Neutrophil (primary cell): Measurements from ENCODE around the gene CILP2.

Source experiments
- H3K27ac ChIP-seq: fragments of 200-600 bp; sonication (generic); 2 replicates; pipeline ENCODE4 v1.5.1; 2016; ENCODE audit warnings: mild to moderate bottlenecking, moderate library complexity
- H3K27me3 ChIP-seq: fragments of 200-600 bp; sonication (generic); 2 replicates; pipeline ENCODE4 v1.6.0; 2016; ENCODE audit warnings: mild to moderate bottlenecking
- H3K36me3 ChIP-seq: fragments of 200-600 bp; sonication (generic); 2 replicates; pipeline ENCODE4 v1.5.1; 2017
- H3K4me1 ChIP-seq, 2 experiments: fragments of 200-600 bp in 1 of 2; sonication (generic) in 1 of 2; 1 replicate in 1 of 2; 2 replicates in 1 of 2; pipeline versions ENCODE4 v1.5.1 to v1.6.1; 2013 to 2016; ENCODE audit warnings: low read depth in 1 of 2, low read length in 1 of 2, mild to moderate bottlenecking in 1 of 2, moderate library complexity in 1 of 2; ENCODE audit not compliant: control insufficient read depth in 1 of 2, insufficient read depth in 1 of 2
- H3K4me3 ChIP-seq, 2 experiments: fragments of 200-600 bp in 1 of 2; sonication (generic) in 1 of 2; 1 replicate in 1 of 2; 2 replicates in 1 of 2; pipeline ENCODE4 v1.5.1; 2013 to 2016; ENCODE audit warnings: low read depth in 1 of 2, low read length in 1 of 2, mild to moderate bottlenecking in 1 of 2, moderate library complexity in 1 of 2
- H3K9me3 ChIP-seq: fragments of 200-600 bp; sonication (generic); 2 replicates; pipeline ENCODE4 v1.5.1; 2016
- CTCF ChIP-seq: fragments of 200-600 bp; sonication (generic); IDR thresholded peaks from 2 replicates; pipeline ENCODE4 v1.5.1; 2016; ENCODE audit warnings: antibody characterized with exemption

CILP2 gene

GRCh38 chr19:19510432-19510831 is 27.6 kb upstream of the CILP2 start:
- no peaks in the 10 kb centered on the region for H3K9me3 ChIP-seq
- peaks cover 5% of the 10 kb centered on the region for H3K27me3 ChIP-seq
- no peak overlapping the region for H3K4me3 ChIP-seq
- no peak overlapping the region for H3K27ac ChIP-seq
- H3K36me3 ChIP-seq = peaks cover 31% of the 10 kb centered on the region
- no peak for TF ChIP-seq CTCF
- peaks cover 1 to 2% of the 10 kb centered on the region in 2 experiments for H3K4me1 ChIP-seq

DNA sequence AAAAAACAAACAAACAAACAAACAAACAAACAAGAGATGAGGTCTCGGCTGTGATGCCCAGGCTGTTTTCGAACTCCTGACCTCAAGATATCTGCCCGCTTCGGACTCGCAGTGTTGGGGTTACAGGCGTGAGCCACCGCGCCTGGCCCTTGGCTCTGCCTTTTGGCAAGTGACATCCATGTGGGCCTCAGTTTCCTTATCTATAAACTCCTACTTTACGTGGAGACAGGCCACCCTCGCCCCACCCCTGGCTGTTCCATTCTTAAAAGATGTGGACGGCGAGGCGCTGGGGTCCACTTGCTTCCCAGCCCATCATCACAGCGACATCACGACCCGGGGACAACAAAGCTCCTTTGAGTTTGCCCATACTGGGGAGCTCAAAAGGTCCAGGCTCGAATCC is 24.4 kb upstream of the CILP2 start:
- Histone ChIP-seq H3K27me3 (peaks cover 5% of the 10 kb centered on the region), H3K27ac (no peak overlapping the region), H3K4me1 (peaks cover 12% of the 10 kb centered on the region in 2 experiments), H3K36me3 (no peaks in the 10 kb centered on the region), H3K4me3 (no peak overlapping the region), H3K9me3 (no peaks in the 10 kb centered on the region)
- no peak for TF ChIP-seq CTCF

- peaks cover 12% of the 10 kb centered on the region in 2 experiments for H3K4me1 ChIP-seq
- H3K27ac ChIP-seq = no peak overlapping the region
- peaks cover 5% of the 10 kb centered on the region for H3K27me3 ChIP-seq
- no peaks in the 10 kb centered on the region for H3K36me3 ChIP-seq
- no peaks in the 10 kb centered on the region for H3K9me3 ChIP-seq
- no peak for TF ChIP-seq CTCF
- peak overlapping the region in 1 of 2 experiments; percentile 42 for H3K4me3 ChIP-seq
Observed at GRCh38 chr19:19514215-19514657, 23.8 kb upstream of the CILP2 start.

DNA sequence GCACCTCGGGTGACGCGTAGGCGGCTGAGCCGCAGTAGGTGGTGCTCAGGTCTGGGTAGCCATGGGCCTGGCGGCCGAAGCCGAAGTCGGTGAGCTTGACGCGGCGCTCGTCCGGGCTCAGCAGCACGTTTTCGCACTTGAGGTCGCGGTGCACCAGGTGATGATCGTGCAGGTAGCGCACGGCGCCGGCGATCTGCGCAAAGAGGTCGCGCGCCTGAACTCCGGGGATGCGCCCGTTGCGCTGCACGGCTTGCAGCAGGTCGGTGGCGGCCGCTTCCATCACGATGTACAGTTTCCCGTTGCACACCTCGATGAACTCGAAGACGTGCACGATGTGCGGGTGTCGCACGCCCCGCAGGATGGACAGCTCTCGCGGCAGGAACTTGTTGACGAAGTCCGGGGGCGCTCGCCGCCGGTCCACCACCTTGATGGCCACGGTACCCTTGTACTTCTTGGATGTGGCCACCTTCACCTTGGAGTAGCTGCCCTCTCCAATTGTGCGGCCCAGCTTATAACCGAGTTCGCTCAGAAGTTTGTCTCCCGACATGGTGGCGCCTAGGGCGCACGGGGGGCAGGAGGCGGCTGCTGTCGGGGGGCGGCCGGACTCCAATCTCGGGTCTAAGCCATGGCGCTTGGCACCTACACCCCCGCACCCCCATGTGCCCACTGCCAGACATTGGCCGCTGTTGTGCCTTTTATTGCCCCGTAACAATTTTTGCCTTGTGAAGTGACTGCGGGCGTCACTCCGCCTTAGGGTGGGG is 23.0 kb upstream of the CILP2 start, which contains the start of gene TSSK6:
Gene TSSK6, minus strand, starts transcription at position 668 of the 761 bp plus-strand sequence. Its CDS starts 121 bp downstream, at position 547.
- H3K9me3 ChIP-seq = no peaks in the 10 kb centered on the region
- H3K27me3 ChIP-seq = peaks cover 5% of the 10 kb centered on the region
- no peak for TF ChIP-seq CTCF

GRCh38 chr19:19515642-19516519 is 22.2 kb upstream of the CILP2 start, which contains the start of gene NDUFA13:
Gene NDUFA13 (plus strand): TSS chr19:19516225. CDS start chr19:19516239, 14 bp downstream.
- peak within 1 kb of the TSS; percentile 85 for H3K27ac ChIP-seq
- no peaks in the 10 kb centered on the region for H3K9me3 ChIP-seq
- H3K4me1 ChIP-seq = peaks cover 12% of the 10 kb centered on the region in 2 experiments
- peak within 1 kb of the TSS; percentile 82 to 97 for H3K4me3 ChIP-seq
- H3K27me3 ChIP-seq = peaks cover 5% of the 10 kb centered on the region
- H3K36me3 ChIP-seq = peaks cover 3% of the 10 kb centered on the region
- peak; percentile 17 for TF ChIP-seq CTCF

More for the DNA sequence above, 23.0 kb upstream of the CILP2 start, which contains the start of gene TSSK6:
- Histone ChIP-seq H3K27ac (peak within 1 kb of the TSS; percentile 85), H3K4me3 (peak within 1 kb of the TSS; percentile 82 to 97), H3K36me3 (peaks cover 3% of the 10 kb centered on the region), H3K4me1 (peaks cover 12% of the 10 kb centered on the region in 2 experiments)
